Fibroblast of villous mesenchyme (primary cell): ENCODE measurements around the gene PAPPA. TPM values are rescaled to one million over a fixed set of nuclear protein-coding genes. Genes with fewer than 3 reads are reported as not detected.
A peak's percentile ranks its signal among the peaks of the same experiment; 100 is the strongest.

Experiments
- DNase-seq: peaks from one replicate; pipeline ENCODE4 v3.0.0-alpha.2; 2010; ENCODE audit warnings: low read depth
- H3K4me3 ChIP-seq: 2 replicates; pipeline ENCODE4 v1.5.1; 2011; ENCODE audit warnings: low read depth, mild to moderate bottlenecking, low read length
- total RNA-seq: library from RNA; depleted of rRNA; stranded (reverse); fragments of >200 nt; gene quantifications from 2 replicates; pipeline ENCODE4 v1.2.3, GENCODE V29; 2012
- TF ChIP-seq, protein P1 (sequence below): IDR thresholded peaks from 2 replicates; pipeline ENCODE4 v1.5.1; 2012; ENCODE audit warnings: low read depth, mild to moderate bottlenecking, low read length; ENCODE audit not compliant: insufficient read depth

The PAPPA gene
- total RNA-seq, 1 donor = 104 TPM

DNA sequence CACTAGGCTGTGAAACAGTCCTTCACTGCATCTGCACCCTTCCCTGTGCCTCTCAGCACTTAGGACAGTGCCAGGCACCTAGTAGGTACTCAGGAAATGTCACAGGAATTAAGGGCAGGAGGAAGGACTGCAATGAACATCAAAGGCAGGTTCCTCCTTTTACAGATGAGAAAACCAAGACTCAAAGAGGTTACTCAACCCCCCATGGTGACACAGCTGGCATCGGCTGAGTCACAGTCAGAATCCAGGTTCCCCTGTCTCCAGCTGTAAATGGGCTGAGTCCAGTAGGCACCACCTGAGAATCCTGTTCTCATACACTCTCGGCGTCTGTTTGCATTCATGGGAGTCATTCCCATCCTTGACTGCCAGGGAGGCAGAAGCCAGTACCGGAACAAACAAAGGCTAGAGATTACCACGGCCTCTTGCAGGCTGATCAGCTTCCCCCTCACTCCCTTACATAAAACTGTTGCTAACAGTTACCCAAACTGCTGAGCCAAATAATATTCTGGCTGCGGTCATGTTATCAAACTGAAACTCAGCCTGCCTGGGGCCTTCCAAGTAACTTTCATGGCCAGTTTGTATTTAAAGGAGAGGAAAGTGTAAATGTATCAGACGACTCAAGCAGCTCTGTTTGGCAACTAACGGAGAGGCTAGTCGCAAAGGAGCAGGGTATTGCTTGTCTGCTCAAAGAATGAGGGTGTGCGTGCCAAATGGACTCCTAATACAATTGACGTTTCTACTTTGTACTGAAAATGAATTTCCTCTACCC, 201.7 kb downstream of the PAPPA start:
- TF ChIP-seq, protein P1, sequence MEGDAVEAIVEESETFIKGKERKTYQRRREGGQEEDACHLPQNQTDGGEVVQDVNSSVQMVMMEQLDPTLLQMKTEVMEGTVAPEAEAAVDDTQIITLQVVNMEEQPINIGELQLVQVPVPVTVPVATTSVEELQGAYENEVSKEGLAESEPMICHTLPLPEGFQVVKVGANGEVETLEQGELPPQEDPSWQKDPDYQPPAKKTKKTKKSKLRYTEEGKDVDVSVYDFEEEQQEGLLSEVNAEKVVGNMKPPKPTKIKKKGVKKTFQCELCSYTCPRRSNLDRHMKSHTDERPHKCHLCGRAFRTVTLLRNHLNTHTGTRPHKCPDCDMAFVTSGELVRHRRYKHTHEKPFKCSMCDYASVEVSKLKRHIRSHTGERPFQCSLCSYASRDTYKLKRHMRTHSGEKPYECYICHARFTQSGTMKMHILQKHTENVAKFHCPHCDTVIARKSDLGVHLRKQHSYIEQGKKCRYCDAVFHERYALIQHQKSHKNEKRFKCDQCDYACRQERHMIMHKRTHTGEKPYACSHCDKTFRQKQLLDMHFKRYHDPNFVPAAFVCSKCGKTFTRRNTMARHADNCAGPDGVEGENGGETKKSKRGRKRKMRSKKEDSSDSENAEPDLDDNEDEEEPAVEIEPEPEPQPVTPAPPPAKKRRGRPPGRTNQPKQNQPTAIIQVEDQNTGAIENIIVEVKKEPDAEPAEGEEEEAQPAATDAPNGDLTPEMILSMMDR = no peak
- no peak overlapping the region for H3K4me3 ChIP-seq
- peak; percentile 43 for DNase-seq

DNA sequence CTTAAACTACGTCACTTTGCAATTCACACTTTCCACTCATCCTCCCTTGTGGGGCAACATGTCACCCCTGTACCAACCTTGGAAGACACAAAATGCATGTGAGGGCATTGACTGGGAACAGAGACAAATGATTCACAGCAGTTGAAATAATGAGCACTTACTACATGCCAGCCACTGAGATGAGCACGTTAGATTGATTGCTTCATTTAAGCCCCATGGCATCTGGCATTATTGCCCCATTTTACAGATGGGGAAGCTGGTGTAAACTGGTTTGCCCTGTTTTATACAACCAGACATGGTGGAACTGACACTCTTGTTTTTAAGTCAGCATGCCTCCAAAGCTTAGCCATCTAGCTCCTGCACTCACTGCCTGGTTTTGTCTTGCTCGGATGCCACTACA, 204.7 kb downstream of the PAPPA start:
- H3K4me3 ChIP-seq = no peak overlapping the region
- DNase-seq = no peak
- TF ChIP-seq, protein P1 = no peak

DNA sequence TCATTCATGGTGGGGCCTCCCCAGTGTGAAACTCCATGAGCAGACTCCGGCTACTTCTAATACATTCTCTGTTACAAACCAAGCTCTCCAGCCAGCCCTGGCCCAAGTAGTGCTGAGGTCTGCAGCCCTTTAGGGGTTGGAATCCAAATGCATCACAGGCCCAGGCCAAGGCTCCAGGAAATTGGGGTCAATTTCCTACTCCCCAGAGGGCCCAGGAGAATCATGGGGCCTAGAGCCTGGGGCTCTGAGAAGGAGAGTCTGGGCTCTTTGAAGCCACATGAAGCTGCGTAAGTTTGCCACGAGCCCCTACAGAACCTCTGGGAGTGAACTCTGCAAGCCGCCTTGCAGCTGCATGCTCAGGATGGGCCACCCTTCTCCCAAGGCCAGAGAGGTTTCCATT, 206.4 kb downstream of the PAPPA start:
- H3K4me3 ChIP-seq = no peak overlapping the region
- no peak for DNase-seq
- TF ChIP-seq, protein P1 = no peak

DNA sequence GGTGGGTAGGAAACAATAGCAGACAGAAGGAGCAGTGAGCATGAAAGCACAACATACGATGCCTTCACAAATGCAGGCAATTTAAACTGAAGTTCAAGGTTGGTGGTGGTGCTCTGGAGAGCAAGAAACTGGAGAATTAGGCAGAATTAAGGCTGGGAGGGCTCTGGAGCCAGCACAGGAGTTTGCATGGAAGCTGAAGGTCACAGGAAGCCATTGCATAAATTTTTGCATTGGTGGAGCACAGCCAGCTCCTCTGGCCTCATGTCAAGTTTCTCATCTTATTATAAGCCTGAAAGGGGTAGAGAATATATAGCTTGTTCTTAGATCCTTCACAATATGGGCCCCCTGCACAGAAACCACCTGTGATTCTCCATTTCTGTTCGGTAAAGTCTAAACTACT, 207.4 kb downstream of the PAPPA start:
- no peak overlapping the region for H3K4me3 ChIP-seq
- TF ChIP-seq, protein P1 = no peak
- DNase-seq = no peak

DNA sequence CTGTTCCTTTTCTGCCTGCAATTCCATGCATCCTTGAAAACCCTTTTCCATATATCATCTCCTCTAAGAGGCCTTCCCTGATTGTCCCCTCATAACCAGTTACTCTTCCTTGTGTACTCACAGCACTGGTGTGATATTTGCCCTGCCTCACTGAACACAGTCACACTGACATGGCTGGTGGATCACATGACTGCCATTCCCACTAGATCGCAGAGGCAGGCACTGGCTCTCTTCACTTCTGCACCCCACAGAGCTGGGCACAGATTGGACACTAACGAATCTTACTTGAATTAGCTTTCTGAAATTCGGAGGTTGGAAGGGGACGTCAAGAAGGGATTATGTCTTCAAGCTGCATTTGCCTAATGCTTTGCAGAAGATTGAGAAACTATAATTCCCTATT, 208.0 kb downstream of the PAPPA start:
- no peak for DNase-seq
- TF ChIP-seq, protein P1 = no peak

DNA sequence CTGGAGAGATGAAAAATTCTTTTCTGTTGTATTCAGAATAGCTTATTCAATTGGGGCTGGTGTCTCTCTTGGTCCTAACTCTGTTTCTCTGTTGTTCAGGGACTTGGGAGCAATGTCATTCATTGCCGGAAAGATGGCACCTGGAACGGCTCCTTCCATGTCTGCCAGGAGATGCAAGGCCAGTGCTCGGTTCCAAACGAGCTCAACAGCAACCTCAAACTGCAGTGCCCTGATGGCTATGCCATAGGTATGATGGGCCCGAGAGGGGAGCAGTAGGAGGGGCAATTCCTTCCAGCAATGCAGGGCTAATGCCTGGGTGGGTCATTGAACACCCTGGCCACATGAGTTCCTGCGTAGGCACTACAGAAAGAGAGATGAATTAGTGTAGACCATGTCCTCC, 208.9 kb downstream of the PAPPA start:
- TF ChIP-seq, protein P1 = no peak
- no peak for DNase-seq
- no peak overlapping the region for H3K4me3 ChIP-seq

More for the DNA sequence above, 208.0 kb downstream of the PAPPA start:
- no peak overlapping the region for H3K4me3 ChIP-seq

DNA sequence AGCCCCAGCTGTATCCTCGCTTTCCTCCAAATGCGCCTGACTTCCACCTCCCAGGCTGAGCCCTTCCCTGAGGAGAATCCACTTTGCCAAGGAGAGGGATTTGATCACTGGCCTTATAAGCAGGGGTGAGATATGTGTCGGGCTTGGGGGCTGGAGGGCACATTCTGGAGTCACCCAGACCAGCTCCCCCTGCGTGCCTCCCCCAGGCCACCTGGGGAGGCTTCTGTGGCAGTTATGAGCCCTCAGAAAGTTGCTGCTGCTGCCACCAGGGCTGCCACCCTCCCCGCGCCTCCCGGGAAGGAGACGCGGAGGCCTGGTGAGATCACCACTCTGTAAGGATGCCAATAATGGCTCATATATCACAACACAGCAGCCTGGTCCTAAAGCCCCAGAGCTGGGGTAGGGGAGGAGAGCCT, 211.5 kb downstream of the PAPPA start:
- no peak overlapping the region for H3K4me3 ChIP-seq
- TF ChIP-seq, protein P1 = peak; percentile 21
- DNase-seq = peak; percentile 73
